Activated CD4-positive, CD25-positive, alpha-beta regulatory T cell (primary cell): ENCODE results near the gene TOMM40.
"Not testable (repeated sequence)": the region's sequence is repeated elsewhere in the genome, so short reads cannot be mapped to it uniquely, and the experiment has no call there.

Source experiments
- DNase-seq, 4 experiments: peaks; one replicate each; lab custom pipeline; 2025; lab: John Stamatoyannopoulos, UW

Gene TOMM40

DNA sequence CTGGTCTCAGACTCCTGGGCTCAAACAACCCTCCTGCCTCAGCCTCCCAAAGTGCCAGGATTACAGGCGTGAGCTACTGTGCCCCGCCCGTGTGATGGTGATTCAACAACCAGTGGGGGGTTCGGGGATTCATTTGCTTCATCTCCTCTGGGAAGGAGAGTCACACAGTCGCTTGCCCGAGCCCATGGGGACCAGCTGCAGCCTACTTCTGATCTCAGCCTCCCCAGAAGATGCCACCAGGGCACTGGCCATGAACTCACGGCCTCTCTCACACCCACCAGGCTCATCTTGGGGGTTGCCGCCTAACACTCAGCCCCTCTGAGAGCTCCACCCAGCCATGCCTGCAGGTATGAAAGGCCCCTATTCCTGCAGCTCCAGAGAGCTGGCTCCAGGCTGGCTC lies 6.8 kb downstream of the TOMM40 start:
- DNase-seq: no peak

DNA sequence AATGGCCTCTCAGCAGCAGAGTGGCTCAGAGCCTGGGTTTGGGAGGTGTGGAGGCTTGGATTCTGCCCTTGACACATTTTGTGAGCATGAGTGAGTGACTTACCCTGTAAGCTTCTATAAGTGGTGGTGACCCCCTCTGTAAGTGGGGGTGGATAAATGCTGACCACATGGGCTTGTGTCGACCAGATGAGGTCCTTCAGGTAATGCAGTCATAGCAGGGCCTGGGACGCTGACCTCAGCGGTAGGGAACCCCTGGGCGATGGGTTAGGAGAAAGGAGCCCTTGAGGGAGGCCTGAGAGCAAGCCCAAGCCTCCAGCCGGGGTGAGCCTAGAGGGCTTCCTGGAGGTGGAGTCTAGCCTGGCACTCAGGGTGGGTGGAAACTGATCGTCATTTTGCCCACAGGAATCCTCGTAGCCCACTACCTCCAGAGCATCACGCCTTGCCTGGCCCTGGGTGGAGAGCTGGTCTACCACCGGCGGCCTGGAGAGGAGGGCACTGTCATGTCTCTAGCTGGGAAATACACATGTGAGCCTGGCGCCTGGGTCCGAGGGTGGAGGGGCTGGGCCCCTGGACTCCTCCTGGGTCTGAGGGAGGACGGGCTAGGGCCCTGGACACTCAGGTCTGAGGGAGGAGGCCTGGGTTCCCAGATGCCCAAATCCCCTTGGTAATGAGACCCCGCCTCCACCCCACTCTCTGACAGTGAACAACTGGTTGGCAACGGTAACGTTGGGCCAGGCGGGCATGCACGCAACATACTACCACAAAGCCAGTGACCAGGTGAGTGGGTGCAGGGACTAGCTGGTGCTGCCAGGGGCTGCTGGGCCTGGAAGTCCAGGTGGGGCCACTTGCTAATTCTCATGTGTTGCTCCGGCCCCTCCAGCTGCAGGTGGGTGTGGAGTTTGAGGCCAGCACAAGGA lies 9.5 kb downstream of the TOMM40 start:
- DNase-seq: no peak

DNA sequence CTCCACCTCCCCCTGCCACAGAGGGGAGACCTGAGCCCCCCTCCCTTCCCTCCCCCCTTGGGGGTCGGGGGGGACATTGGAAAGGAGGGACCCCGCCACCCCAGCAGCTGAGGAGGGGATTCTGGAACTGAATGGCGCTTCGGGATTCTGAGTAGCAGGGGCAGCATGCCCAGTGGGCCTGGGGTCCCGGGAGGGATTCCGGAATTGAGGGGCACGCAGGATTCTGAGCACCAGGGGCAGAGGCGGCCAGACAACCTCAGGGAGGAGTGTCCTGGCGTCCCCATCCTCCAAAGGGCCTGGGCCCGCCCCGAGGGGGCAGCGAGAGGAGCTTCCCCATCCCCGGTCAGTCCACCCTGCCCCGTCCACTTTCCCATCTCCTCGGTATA lies 12.2 kb downstream of the TOMM40 start:
- no peak for DNase-seq

DNA sequence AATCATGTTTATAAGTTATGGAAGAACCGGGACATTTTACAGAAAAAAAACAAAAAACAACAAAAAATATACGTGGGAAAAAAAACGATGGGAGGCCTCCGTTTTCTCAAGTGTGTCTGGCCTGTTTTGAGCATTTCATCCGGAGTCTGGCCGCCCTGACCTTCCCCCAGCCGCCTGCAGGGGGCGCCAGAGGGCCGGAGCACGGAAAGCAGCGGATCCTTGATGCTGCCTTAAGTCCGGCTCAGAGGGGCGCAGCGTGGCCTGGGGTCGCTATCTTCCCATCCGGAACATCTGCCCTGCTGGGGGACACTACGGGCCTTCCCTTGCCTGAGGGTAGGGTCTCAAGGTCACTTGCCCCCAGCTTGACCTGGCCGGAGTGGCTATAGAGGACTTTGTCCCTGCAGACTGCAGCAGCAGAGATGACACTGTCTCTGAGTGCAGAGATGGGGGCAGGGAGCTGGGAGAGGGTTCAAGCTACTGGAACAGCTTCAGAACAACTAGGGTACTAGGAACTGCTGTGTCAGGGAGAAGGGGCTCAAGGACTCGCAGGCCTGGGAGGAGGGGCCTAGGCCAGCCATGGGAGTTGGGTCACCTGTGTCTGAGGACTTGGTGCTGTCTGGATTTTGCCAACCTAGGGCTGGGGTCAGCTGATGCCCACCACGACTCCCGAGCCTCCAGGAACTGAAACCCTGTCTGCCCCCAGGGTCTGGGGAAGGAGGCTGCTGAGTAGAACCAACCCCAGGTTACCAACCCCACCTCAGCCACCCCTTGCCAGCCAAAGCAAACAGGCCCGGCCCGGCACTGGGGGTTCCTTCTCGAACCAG lies 12.8 kb downstream of the TOMM40 start:
- peak; percentile 52 to 77 (median 58) for DNase-seq

DNA sequence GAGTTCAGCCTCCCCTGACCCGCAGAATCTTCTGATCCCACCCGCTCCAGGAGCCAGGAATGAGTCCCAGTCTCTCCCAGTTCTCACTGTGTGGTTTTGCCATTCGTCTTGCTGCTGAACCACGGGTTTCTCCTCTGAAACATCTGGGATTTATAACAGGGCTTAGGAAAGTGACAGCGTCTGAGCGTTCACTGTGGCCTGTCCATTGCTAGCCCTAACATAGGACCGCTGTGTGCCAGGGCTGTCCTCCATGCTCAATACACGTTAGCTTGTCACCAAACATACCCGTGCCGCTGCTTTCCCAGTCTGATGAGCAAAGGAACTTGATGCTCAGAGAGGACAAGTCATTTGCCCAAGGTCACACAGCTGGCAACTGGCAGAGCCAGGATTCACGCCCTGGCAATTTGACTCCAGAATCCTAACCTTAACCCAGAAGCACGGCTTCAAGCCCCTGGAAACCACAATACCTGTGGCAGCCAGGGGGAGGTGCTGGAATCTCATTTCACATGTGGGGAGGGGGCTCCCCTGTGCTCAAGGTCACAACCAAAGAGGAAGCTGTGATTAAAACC lies 13.5 kb downstream of the TOMM40 start:
- DNase-seq: no peak

DNA sequence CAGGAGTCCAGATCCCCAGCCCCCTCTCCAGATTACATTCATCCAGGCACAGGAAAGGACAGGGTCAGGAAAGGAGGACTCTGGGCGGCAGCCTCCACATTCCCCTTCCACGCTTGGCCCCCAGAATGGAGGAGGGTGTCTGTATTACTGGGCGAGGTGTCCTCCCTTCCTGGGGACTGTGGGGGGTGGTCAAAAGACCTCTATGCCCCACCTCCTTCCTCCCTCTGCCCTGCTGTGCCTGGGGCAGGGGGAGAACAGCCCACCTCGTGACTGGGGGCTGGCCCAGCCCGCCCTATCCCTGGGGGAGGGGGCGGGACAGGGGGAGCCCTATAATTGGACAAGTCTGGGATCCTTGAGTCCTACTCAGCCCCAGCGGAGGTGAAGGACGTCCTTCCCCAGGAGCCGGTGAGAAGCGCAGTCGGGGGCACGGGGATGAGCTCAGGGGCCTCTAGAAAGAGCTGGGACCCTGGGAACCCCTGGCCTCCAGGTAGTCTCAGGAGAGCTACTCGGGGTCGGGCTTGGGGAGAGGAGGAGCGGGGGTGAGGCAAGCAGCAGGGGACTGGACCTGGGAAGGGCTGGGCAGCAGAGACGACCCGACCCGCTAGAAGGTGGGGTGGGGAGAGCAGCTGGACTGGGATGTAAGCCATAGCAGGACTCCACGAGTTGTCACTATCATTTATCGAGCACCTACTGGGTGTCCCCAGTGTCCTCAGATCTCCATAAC lies 14.5 kb downstream of the TOMM40 start, which contains the start of gene APOE:
Gene APOE, plus strand, starts transcription at position 360 of the 724 bp plus-strand sequence. CDS start 829 bp downstream, outside the sequence.
- DNase-seq: no peak

DNA sequence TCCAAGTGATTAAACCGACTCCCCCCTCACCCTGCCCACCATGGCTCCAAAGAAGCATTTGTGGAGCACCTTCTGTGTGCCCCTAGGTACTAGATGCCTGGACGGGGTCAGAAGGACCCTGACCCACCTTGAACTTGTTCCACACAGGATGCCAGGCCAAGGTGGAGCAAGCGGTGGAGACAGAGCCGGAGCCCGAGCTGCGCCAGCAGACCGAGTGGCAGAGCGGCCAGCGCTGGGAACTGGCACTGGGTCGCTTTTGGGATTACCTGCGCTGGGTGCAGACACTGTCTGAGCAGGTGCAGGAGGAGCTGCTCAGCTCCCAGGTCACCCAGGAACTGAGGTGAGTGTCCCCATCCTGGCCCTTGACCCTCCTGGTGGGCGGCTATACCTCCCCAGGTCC lies 16.6 kb downstream of the TOMM40 start:
- DNase-seq: no peak

DNA sequence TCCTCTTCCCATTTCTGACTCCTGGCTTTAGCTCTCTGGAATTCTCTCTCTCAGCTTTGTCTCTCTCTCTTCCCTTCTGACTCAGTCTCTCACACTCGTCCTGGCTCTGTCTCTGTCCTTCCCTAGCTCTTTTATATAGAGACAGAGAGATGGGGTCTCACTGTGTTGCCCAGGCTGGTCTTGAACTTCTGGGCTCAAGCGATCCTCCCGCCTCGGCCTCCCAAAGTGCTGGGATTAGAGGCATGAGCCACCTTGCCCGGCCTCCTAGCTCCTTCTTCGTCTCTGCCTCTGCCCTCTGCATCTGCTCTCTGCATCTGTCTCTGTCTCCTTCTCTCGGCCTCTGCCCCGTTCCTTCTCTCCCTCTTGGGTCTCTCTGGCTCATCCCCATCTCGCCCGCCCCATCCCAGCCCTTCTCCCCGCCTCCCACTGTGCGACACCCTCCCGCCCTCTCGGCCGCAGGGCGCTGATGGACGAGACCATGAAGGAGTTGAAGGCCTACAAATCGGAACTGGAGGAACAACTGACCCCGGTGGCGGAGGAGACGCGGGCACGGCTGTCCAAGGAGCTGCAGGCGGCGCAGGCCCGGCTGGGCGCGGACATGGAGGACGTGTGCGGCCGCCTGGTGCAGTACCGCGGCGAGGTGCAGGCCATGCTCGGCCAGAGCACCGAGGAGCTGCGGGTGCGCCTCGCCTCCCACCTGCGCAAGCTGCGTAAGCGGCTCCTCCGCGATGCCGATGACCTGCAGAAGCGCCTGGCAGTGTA lies 17.2 kb downstream of the TOMM40 start:
- DNase-seq: no peak

DNA sequence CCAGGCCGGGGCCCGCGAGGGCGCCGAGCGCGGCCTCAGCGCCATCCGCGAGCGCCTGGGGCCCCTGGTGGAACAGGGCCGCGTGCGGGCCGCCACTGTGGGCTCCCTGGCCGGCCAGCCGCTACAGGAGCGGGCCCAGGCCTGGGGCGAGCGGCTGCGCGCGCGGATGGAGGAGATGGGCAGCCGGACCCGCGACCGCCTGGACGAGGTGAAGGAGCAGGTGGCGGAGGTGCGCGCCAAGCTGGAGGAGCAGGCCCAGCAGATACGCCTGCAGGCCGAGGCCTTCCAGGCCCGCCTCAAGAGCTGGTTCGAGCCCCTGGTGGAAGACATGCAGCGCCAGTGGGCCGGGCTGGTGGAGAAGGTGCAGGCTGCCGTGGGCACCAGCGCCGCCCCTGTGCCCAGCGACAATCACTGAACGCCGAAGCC lies 17.8 kb downstream of the TOMM40 start:
- no peak for DNase-seq

DNA sequence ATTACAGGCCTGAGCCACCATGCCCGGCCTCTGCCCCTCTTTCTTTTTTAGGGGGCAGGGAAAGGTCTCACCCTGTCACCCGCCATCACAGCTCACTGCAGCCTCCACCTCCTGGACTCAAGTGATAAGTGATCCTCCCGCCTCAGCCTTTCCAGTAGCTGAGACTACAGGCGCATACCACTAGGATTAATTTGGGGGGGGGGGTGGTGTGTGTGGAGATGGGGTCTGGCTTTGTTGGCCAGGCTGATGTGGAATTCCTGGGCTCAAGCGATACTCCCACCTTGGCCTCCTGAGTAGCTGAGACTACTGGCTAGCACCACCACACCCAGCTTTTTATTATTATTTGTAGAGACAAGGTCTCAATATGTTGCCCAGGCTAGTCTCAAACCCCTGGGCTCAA lies 18.7 kb downstream of the TOMM40 start:
- DNase-seq: no peak

DNA sequence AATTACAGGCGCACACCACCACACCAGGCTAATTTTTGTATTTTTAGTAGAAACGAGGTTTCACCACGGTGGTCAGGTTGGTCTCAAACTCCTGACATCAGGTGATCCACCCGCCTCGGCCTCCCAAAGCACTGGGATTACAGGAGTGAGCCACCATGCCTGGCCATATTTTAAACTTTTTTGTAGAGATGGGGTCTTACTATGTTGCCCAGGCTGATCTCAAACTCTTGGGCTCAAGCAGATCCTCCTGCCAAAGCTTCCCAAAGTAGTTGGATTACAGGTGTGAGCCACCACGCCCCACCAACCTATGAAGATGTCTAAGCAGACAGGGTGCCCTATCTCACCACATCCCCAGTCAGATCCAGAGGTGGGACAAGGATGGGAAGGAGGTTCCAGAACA lies 20.8 kb downstream of the TOMM40 start:
- not testable (repeated sequence) for DNase-seq

DNA sequence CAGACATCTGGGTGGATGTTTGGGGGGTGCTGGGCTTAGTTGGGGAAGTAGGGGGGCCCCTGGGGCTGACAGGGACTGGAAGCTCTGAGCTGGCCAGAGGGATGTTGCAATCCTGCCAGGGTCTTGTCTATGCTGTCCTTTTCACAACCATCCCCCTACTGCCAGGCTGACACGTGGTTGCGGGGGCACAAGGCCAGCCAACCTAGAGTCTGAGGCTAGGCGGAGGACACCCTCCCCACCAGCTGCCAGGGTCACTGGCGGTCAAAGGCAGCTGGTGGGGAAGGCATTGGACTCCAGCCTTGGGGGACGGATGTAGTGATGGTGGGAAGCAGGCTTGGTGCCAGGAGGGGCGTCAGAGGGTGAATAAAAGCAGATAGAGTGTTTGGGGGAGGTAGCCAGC lies 21.8 kb downstream of the TOMM40 start:
- DNase-seq: no peak

DNA sequence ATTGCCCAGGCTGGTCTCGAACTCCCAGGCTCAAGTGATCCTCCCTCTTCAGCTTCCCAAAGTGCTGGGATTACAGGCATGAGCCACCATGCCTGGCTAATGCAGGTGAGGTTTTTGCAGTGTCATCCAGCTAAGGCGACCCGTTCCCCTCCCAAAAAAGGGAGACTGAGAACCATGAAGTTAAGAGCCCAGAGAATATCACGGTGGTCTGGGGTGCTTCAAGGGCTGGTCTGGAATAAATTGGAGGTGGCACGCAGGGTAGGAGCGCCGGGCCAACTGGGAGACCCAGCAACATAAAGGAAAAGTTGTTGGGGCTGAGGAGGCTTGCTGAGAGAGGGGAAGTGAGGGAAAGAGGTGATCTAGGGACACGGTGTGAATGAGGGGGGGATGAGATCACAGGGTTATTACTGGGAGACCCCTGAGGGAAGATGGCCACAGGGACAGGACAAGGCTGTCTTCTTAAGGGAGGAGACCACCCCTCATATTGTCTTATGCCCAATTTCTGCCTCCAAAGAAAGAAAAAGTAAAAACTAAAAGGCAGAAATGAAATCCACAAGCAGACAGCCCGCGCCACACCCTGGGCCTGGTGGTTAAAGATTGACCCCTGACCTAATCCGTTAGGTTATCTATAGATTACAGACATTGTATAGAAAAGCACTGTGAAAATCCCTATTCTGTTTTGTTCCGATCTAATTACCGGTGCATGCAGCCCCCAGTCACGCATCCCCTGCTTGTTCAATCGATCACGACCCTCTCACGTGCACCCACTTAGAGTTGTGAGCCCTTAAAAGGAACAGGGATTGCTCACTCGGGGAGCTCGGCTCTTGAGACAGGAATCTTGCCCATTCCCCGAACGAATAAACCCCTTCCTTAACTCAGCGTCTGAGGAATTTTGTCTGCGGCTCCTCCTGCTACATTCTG lies 22.7 kb downstream of the TOMM40 start:
- DNase-seq: not testable (repeated sequence)

DNA sequence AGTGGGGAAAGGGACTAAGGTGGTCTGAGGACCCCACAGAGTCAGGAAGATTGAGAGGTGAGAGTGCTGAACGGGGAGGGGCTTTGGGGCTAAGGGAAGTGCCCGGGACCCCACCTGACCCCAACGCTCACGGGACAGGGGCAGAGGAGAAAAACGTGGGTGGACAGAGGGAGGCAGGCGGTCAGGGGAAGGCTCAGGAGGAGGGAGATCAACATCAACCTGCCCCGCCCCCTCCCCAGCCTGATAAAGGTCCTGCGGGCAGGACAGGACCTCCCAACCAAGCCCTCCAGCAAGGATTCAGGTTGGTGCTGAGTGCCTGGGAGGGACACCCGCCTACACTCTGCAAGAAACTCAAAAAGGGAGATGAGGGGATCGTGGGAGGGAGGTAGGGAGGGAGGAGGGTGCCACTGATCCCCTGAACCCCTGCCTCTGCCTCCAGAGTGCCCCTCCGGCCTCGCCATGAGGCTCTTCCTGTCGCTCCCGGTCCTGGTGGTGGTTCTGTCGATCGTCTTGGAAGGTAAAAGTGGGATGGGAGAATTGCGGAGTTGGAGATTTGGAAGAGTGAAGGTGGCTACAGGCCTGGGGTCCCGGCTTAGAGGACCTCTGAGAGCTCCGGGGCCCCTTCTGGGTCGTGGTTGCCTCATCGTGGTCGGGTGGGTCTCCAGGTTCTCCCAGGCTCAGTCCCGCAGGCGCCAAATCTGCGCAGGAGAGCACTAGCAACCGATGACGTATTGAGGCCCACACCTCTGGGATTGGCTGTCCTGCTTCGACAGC lies 23.6 kb downstream of the TOMM40 start, which contains the start of gene APOC1:
Gene APOC1, plus strand, starts transcription at position 176 of the 774 bp plus-strand sequence. Its CDS starts 284 bp downstream, at position 460.
- DNase-seq: peak; percentile 35 to 55 (median 38)

DNA sequence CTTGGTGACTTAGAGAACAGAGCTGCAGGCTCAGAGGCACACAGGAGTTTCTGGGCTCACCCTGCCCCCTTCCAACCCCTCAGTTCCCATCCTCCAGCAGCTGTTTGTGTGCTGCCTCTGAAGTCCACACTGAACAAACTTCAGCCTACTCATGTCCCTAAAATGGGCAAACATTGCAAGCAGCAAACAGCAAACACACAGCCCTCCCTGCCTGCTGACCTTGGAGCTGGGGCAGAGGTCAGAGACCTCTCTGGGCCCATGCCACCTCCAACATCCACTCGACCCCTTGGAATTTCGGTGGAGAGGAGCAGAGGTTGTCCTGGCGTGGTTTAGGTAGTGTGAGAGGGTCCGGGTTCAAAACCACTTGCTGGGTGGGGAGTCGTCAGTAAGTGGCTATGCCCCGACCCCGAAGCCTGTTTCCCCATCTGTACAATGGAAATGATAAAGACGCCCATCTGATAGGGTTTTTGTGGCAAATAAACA lies 33.2 kb downstream of the TOMM40 start:
- DNase-seq: no peak

DNA sequence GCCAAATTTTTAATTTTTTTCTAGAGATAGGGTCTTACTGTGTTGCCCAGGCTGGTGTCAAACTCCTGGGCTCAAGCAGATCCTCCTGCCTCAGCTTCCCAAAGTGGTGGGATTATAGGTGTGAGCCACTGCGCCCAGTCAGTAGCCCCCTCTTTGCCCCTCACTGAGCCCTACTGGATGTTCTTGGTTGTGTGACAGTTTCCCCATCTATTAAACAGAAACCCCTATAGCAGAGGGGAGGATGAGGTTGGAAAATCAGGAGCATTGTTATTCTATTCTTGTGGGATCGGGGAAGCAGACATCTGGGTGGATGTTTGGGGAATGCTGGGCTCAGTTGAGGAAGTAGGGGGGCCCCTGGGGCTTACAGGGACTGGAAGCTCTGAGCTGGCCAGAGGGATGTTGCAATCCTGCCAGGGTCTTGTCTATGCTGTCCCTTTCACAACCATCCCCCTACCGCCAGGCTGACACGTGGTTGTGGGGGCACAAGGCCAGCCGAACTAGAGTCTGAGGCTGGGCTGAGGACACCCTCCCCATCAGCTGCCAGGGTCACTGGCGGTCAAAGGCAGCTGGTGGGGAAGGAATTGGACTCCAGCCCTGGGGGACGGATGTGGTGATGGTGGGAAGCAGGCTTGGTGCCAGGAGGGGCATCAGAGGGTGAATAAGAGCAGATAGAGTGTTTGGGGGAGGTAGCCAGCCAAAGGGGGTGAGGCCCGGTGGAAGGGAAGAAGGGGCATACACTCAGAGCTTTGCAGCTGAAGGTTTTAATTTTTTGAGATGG lies 34.2 kb downstream of the TOMM40 start:
- no peak for DNase-seq

DNA sequence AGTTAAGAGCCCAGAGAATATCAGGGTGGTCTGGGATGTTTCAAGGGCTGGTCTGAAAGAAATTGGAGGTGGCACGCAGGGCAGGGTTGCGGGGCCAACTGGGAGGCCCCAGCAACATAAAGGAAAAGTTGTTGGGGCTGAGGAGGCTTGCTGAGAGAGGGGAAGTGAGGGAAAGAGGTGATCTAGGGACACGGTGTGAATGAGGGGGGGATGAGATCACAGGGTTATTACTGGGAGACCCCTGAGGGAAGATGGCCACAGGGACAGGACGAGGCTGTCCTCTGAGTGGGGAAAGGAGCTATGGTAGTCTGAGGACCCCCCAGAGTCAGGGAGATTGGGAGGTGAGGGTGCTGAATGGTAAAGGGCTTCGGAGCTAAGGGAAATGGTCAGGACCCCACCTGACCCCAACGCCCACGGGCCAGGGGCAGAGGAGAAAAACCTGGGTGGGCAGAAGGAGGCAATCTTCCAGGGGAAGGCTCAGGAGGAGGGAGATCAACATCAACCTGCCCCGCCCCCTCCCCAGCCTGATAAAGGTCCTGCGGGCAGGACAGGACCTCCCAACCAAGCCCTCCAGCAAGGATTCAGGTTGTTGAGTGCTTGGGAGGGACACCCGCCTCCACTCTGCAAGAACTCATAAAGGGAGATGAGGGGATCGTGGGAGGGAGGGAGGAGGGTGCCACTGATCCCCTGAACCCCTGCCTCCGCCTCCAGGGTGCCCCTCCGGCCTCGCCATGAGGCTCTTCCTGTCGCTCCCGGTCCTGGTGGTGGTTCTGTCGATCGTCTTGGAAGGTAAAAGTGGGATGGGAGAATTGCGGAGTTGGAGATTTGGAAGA lies 35.4 kb downstream of the TOMM40 start:
- not testable (repeated sequence) for DNase-seq
